Loucy (cell line): ENCODE measurements around the gene ACTR1A.

Experiments used
- CTCF ChIP-seq: fragments of 200-600 bp; sonication (generic); conservative IDR thresholded peaks from 2 replicates; pipeline ENCODE4 v1.5.1; 2014; ENCODE audit warnings: mild to moderate bottlenecking, antibody characterized with exemption, low read length
- EZH2phosphoT487 ChIP-seq: fragments of 200-600 bp; IDR thresholded peaks from 2 replicates; pipeline ENCODE4 v1.6.1; 2018; ENCODE audit warnings: antibody characterized with exemption, mild to moderate bottlenecking, moderate library complexity, borderline replicate concordance

- no peak for TF ChIP-seq CTCF
- no peak for TF ChIP-seq EZH2phosphoT487
Observed at GRCh38 chr10:102501201-102502028, 1.1 kb downstream of the ACTR1A start.
